Mesenchymal stem cell (in vitro differentiated cells and primary cell): ENCODE data around the gene SEPTIN10.
"Not testable (repeated sequence)": the region's sequence is repeated elsewhere in the genome, so short reads cannot be mapped to it uniquely, and the experiment has no call there.

Experiments
- DNase-seq: peaks from one replicate; pipeline ENCODE4 v3.0.0-alpha.2; 2013
- H2AFZ ChIP-seq: one replicate; pipeline ENCODE4 v1.6.1; 2013; ENCODE audit warnings: low read depth, mild to moderate bottlenecking, control low read depth, inconsistent platforms, low read length, moderate library complexity
- H2AK5ac ChIP-seq: 2 replicates; pipeline ENCODE4 v1.6.1; 2013; ENCODE audit warnings: low read length, moderate library complexity, mild to moderate bottlenecking, inconsistent platforms; ENCODE audit not compliant: severe bottlenecking
- H2BK120ac ChIP-seq: one replicate; pipeline ENCODE4 v1.6.1; 2013; ENCODE audit warnings: low read depth, mild to moderate bottlenecking, inconsistent platforms, low read length, moderate library complexity
- H2BK12ac ChIP-seq, 2 experiments: one replicate each; pipeline ENCODE4 v1.6.1; 2013; ENCODE audit warnings: inconsistent platforms in 2 of 2, low read length in 2 of 2, mild to moderate bottlenecking in 2 of 2, moderate library complexity in 2 of 2, control low read depth in 1 of 2
- H2BK15ac ChIP-seq: one replicate; pipeline ENCODE4 v1.6.1; 2013; ENCODE audit warnings: mild to moderate bottlenecking, low read depth, inconsistent platforms; ENCODE audit not compliant: poor library complexity, severe bottlenecking
- H2BK5ac ChIP-seq: 2 replicates; pipeline ENCODE4 v1.6.1; 2013; ENCODE audit warnings: low read depth, mild to moderate bottlenecking, low read length, control low read depth, inconsistent platforms; ENCODE audit not compliant: poor library complexity, severe bottlenecking
- H3K14ac ChIP-seq, 2 experiments: one replicate each; pipeline ENCODE4 v1.6.1; 2013; ENCODE audit warnings: inconsistent platforms in 2 of 2, low read length in 2 of 2, control low read depth in 1 of 2, mild to moderate bottlenecking in 1 of 2, moderate library complexity in 1 of 2
- H3K18ac ChIP-seq, 2 experiments: one replicate each; pipeline ENCODE4 v1.6.1; 2013; ENCODE audit warnings: inconsistent platforms in 2 of 2, low read length in 2 of 2, control low read depth in 1 of 2, low read depth in 1 of 2, mild to moderate bottlenecking in 1 of 2
- H3K23ac ChIP-seq, 2 experiments: one replicate each; pipeline ENCODE4 v1.6.1; 2013; ENCODE audit warnings: inconsistent platforms in 2 of 2, low read length in 2 of 2, mild to moderate bottlenecking in 2 of 2, moderate library complexity in 2 of 2, control low read depth in 1 of 2
- H3K27ac ChIP-seq: 2 replicates; pipeline ENCODE4 v1.5.1; 2013; ENCODE audit warnings: mild to moderate bottlenecking, moderate library complexity, low read length, control low read depth, inconsistent platforms; ENCODE audit not compliant: poor library complexity, severe bottlenecking
- H3K27me3 ChIP-seq, 2 experiments: 2 replicates each; pipeline versions ENCODE4 v1.6.1 to v1.7.0; 2013; ENCODE audit warnings: low read length in 2 of 2, mild to moderate bottlenecking in 2 of 2, moderate library complexity in 2 of 2, control low read depth in 1 of 2, inconsistent platforms in 1 of 2; ENCODE audit not compliant: control insufficient read depth in 1 of 2, insufficient read depth in 1 of 2
- H3K36me3 ChIP-seq, 2 experiments: 2 replicates each; pipeline versions ENCODE4 v1.6.1 to v1.7.0; 2013; ENCODE audit warnings: low read length in 2 of 2, control low read depth in 1 of 2, inconsistent platforms in 1 of 2, low read depth in 1 of 2, mild to moderate bottlenecking in 1 of 2; ENCODE audit not compliant: insufficient read depth in 2 of 2, control insufficient read depth in 1 of 2
- H3K4ac ChIP-seq, 2 experiments: one replicate each; pipeline ENCODE4 v1.6.1; 2013; ENCODE audit warnings: inconsistent platforms in 2 of 2, low read length in 2 of 2, mild to moderate bottlenecking in 2 of 2, moderate library complexity in 2 of 2, control low read depth in 1 of 2, low read depth in 1 of 2
- H3K4me1 ChIP-seq: 2 replicates; pipeline ENCODE4 v1.6.1; 2013; ENCODE audit warnings: low read depth, low read length, control low read depth; ENCODE audit not compliant: control insufficient read depth, insufficient read depth
- H3K4me2 ChIP-seq: 2 replicates; pipeline ENCODE4 v1.6.1; 2013; ENCODE audit warnings: low read length, mild to moderate bottlenecking, inconsistent platforms; ENCODE audit not compliant: poor library complexity, severe bottlenecking
- H3K4me3 ChIP-seq, 2 experiments: 2 replicates each; pipeline versions ENCODE4 v1.5.1 to v1.7.0; 2013; ENCODE audit warnings: low read length in 2 of 2, mild to moderate bottlenecking in 2 of 2, control low read depth in 1 of 2, low read depth in 1 of 2; ENCODE audit not compliant: insufficient read depth in 1 of 2
- H3K79me1 ChIP-seq: replicated peaks from 2 replicates; pipeline ENCODE4 v1.6.1; 2013; ENCODE audit warnings: mild to moderate bottlenecking, control low read depth, low read length, inconsistent platforms; ENCODE audit not compliant: poor library complexity, severe bottlenecking
- H3K9ac ChIP-seq: 2 replicates; pipeline ENCODE4 v1.7.0; 2013; ENCODE audit warnings: mild to moderate bottlenecking, low read length, moderate library complexity
- H3K9me3 ChIP-seq: 2 replicates; pipeline ENCODE4 v1.7.0; 2013; ENCODE audit warnings: mild to moderate bottlenecking, low read length; ENCODE audit not compliant: control insufficient read depth
- H4K8ac ChIP-seq: one replicate; pipeline ENCODE4 v1.6.1; 2013; ENCODE audit warnings: inconsistent platforms, mild to moderate bottlenecking, low read length, moderate library complexity
- H4K91ac ChIP-seq: one replicate; pipeline ENCODE4 v1.6.1; 2013; ENCODE audit warnings: mild to moderate bottlenecking, low read length, inconsistent platforms
- WGBS: methylation state at CpG from one replicate; pipeline ENCODE4 v1.1.7; 2013; ENCODE audit warnings: mixed read lengths; 5-methylcytosine and 5-hydroxymethylcytosine counted together

SEPTIN10 gene

DNA sequence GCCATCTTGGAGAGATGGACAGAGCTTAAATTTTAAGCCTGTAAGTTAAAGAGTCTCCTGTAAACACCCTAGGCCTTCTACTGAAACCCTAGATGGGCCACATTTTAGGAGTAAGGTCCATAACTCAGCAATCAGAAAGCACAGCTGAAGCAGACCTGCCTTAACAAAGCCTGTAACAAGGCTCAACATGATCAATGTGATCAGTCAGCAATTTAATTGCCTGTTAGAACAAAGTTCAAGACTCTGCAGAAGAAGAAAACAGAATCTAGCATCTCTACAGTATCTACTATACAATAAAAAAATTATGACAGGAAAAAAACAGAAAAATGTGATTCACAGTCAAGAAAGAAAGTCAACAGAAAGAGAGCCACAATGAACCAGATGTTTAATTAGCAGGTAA, 27.1 kb downstream of the SEPTIN10 start:
- Histone ChIP-seq H2AFZ (no peak overlapping the region), H3K36me3 (peaks cover 13 to 22% of the 10 kb centered on the region in 2 experiments), H3K9ac (no peak overlapping the region), H3K9me3 (no peaks in the 10 kb centered on the region), H3K79me1 (peaks cover 29% of the 10 kb centered on the region), H3K27me3 (no peaks in the 10 kb centered on the region), H3K18ac (no peak overlapping the region), H4K8ac (no peak overlapping the region), H2BK15ac (no peak overlapping the region), H2BK12ac (no peak overlapping the region), H3K23ac (no peak overlapping the region), H2BK120ac (no peak overlapping the region), H3K4me2 (no peak overlapping the region), H3K27ac (no peak overlapping the region), H4K91ac (no peak overlapping the region), H3K4me1 (no peaks in the 10 kb centered on the region), H3K14ac (no peak overlapping the region), H3K4ac (no peak overlapping the region), H3K4me3 (no peak overlapping the region), H2AK5ac (no peak overlapping the region), H2BK5ac (no peak overlapping the region)
- DNase-seq, result no peak

DNA sequence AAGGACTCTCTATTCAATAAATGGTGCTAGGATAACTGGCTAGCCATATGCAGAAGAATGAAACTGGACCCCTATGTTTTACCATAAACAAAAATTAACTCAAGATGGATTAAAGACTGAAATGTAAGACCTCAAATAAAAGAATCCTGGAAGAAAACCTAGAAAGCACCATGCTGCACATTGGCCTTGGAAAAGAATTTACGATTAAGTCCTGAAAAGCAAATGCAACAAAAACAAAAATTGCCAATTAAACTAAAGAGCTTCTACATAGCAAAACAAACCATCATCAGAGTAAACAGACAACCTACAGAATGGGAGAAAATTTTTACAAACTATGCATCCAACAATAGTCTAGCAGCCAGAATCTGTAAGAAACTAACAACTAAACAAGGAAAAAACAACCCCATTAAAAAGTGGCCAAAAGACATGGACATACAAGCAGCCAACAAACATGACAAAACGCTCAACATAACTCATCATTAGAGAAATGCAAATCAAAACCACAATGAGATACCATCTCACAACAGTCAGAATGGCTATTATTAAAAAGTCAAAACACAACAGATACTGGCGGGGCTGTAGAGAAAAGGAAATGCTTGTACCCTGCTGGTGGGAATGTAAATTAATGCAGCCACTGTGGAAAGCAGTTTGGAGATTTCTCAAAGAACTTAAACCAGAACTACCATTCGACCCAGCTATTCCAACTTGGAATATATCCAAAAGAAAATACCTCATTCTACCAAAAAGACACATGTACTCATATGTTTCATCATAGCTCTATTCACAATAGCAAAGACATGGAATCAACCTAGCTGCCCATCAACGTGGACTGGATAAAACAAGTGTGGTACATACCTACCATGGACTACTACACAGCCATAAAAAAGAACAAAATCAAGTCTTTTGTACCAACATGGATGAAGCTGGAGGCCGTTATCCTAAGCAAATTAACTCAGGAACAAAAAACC, 30.6 kb downstream of the SEPTIN10 start:
- Histone ChIP-seq H3K18ac (no peak overlapping the region), H3K4me2 (no peak overlapping the region), H3K79me1 (peaks cover 22% of the 10 kb centered on the region), H4K91ac (no peak overlapping the region), H2BK15ac (no peak overlapping the region), H3K27ac (no peak overlapping the region), H3K4me3 (no peak overlapping the region), H3K36me3 (peaks cover 6 to 26% of the 10 kb centered on the region in 2 experiments), H3K9me3 (no peaks in the 10 kb centered on the region), H3K4ac (no peak overlapping the region), H2BK120ac (no peak overlapping the region), H3K14ac (no peak overlapping the region), H3K23ac (no peak overlapping the region), H2BK5ac (no peak overlapping the region), H4K8ac (no peak overlapping the region), H3K9ac (no peak overlapping the region), H2AK5ac (no peak overlapping the region), H2AFZ (no peak overlapping the region), H3K4me1 (no peaks in the 10 kb centered on the region), H2BK12ac (no peak overlapping the region), H3K27me3 (no peaks in the 10 kb centered on the region)
- 83% methylated on average over 5 of the region's 6 CpGs for WGBS
- DNase-seq, result peak; percentile 39

DNA sequence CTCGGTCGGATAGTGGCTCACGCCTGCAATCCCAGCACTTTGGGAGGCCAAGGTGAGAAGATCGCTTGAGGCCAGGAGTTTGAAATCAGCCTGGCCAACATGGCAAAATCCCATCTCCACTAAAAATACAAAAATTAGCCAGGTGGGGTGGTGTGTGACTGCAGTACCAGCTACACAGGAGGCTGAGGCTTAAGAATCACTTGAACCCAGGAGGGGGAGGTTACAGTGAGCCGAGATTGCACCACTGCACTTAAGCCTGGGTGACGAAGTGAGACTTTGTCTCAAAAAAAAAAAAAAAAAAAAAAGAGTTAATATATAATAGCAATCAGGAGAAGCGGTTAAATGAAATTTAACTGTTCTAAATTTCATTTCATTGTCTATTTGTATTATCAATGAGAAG, 36.1 kb downstream of the SEPTIN10 start:
- H2AFZ ChIP-seq, DNase-seq, H3K9me3 ChIP-seq, H2AK5ac ChIP-seq, H3K14ac ChIP-seq, H3K23ac ChIP-seq, H3K9ac ChIP-seq, H2BK15ac ChIP-seq, H3K27me3 ChIP-seq, H2BK12ac ChIP-seq, H3K4me1 ChIP-seq, H3K27ac ChIP-seq, H3K4me3 ChIP-seq, H3K4ac ChIP-seq, H4K91ac ChIP-seq, H3K4me2 ChIP-seq, H2BK5ac ChIP-seq, H2BK120ac ChIP-seq, H3K18ac ChIP-seq, H4K8ac ChIP-seq: not testable (repeated sequence)
- peaks cover 8 to 25% of the 10 kb centered on the region in 2 experiments for H3K36me3 ChIP-seq
- 100% methylated on average over 1 of the region's 7 CpGs for WGBS
- H3K79me1 ChIP-seq, result peaks cover 14% of the 10 kb centered on the region

DNA sequence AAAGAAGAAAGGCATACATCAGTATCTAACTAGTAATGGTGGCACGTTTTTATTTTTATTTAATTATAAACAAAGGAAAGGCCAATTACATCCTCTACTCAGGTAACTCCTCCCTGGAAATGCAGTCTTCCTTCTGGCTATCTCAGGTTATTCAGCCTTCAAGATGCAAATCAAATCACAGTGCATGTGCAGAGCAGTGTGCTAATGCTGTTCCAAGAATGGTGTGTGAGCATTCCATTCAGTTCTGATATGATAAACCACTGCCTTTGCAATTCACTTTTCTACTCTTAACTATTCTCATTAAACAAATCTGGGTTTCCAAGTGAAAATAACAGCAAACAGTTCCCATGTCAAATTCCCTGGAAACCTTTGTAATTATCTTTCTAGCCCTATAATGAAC, 38.4 kb downstream of the SEPTIN10 start:
- Histone ChIP-seq H2BK5ac (no peak overlapping the region), H3K27me3 (no peaks in the 10 kb centered on the region), H3K4me2 (no peak overlapping the region), H3K79me1 (peaks cover 15% of the 10 kb centered on the region), H4K91ac (no peak overlapping the region), H3K18ac (no peak overlapping the region), H2AFZ (no peak overlapping the region), H3K4me3 (no peak overlapping the region), H3K4ac (no peak overlapping the region), H2BK15ac (no peak overlapping the region), H3K9ac (no peak overlapping the region), H3K27ac (no peak overlapping the region), H4K8ac (no peak overlapping the region), H3K14ac (no peak overlapping the region), H3K36me3 (peaks cover 5 to 32% of the 10 kb centered on the region in 2 experiments), H3K23ac (no peak overlapping the region), H2BK12ac (no peak overlapping the region), H2AK5ac (no peak overlapping the region), H2BK120ac (no peak overlapping the region), H3K9me3 (no peaks in the 10 kb centered on the region), H3K4me1 (no peaks in the 10 kb centered on the region)
- 100% methylated on average over 1 of the region's 1 CpG for WGBS
- DNase-seq, result no peak
